ENCODE data around the gene CILP. TPM values are rescaled to one million over a fixed set of nuclear protein-coding genes. Genes with fewer than 3 reads are reported as not detected.
"Not testable (repeated sequence)": the region's sequence is repeated elsewhere in the genome, so short reads cannot be mapped to it uniquely, and the experiment has no call there.

The CILP gene
- polyA plus RNA-seq, 4 donors = 3.5 to 8.7 (median 4.3) TPM

DNA sequence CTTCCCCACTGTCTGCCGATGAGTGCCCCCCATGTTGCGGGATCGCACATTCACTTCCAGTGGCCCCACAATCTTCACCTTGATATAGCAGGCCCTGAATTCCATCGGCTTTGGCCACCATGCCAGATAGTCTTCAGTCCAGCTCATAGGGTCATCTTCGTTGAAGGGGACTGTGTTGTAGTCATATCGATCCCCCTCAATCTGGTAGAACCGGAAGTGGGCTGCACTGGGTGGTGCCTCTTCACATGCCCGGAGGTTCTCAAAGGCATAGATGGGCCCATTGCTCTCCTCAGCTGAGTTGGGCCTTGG lies 14.0 kb downstream of the CILP start:
- DNase-seq (ENCODE audit: low read depth in 4 of 4, low spot score in 3 of 4) = no peak

DNA sequence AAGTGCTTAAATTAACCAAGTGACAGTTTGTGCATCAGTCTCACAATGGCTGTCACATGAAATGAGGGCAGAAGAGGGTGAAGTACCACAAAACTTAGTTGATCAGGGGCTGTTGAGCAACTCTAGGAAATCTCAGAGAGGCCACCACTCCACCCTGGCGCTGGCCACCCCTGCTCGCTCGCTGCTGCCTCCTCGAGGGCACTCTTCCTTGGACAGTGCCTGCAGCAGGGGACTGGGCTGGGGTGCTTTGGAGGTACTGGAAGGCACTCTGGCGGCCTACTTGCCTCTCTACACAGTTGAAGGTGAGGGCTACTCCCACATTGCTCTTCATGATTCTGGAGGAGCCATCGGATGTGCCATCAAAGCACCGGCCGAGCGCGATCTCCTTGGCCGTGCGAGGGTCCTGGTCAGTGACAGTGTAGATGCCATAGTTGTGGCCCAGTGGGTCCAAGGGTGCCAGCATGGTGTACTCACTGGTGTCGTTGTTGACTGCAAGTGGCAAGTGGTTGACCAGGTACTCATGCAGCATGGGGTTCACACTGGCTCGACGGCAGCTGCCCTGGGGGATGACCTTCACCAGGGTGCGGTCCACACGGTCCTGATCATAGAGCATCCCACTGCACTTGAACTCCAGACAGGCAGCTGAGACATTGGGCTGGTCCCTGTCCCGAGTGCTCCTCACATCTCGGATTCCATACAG lies 14.5 kb downstream of the CILP start:
- DNase-seq (ENCODE audit: low read depth in 4 of 4, low spot score in 3 of 4) = no peak

DNA sequence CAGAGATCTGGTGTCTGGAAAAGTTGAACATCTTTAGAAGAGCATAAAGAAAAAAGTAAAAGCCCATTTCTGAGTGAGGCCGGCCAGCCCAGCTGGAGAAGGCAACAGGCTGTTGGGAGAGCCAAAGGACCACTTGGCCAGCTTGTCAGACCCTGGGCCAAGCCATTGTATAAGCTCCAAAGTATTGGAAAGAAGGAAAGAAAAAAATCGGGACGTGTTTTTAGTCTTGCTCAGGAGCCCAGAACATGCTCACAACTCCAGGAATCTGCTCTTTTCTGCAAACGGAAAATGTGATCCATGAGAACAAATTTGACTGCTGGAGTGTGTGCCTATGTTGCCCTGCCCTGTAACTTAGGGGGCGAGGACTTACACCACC lies 15.7 kb downstream of the CILP start:
- DNase-seq (ENCODE audit: low read depth in 4 of 4, low spot score in 3 of 4) = no peak

DNA sequence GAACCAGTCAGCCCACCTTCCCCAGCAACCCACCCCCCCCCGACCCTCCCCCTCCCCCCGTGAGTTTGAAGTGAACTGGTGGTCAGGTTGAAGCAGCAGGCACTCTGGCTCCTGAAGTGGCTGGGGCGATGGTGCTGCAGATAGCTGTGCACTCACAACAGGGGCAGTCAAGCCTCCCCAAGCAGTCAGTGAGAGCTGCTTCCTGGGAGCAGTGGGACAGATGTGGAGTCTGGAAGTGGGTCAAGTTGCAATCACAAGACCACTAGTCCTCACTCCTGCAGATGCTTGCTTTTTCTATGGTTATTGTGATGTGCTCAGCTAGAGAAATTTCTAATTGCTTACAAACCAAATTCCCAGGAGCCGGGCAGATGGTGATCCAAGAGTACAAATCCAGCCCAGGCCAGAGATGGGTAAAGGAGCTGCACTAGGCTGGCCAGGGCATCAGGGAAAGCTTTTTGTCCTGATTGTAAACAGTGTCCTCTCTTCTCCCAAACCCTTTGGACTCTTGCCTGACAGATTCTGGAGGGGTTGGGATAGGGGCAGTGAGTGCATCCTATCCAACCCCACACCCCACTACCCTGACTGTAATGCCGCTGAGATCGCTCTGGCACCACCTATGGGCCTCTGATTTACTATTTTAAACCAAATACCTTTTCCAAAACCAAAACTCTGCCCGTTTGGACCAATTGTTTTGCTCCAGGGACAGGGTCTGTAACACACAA lies 16.3 kb downstream of the CILP start:
- DNase-seq (ENCODE audit: low read depth in 4 of 4, low spot score in 3 of 4) = no peak

DNA sequence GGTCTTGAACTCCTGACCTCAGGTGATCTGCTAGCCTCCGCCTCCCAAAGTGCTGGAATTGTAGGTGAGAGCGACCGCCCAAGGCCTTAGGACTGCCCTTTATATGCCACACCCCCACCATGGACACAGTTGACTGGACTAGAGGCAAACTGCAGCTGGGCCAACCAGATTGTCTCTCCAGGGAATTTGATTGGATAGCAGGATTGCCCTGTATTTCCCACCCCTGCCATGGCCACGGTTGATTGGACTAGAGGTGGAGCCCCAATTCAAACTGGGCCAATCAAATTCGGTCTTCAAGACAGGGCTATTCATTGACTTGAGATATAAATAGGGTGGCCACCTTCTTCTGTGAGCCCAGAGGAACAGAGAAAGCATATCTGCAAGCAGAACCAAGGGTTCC lies 19.3 kb downstream of the CILP start:
- no peak for DNase-seq (ENCODE audit: low read depth in 4 of 4, low spot score in 3 of 4)

DNA sequence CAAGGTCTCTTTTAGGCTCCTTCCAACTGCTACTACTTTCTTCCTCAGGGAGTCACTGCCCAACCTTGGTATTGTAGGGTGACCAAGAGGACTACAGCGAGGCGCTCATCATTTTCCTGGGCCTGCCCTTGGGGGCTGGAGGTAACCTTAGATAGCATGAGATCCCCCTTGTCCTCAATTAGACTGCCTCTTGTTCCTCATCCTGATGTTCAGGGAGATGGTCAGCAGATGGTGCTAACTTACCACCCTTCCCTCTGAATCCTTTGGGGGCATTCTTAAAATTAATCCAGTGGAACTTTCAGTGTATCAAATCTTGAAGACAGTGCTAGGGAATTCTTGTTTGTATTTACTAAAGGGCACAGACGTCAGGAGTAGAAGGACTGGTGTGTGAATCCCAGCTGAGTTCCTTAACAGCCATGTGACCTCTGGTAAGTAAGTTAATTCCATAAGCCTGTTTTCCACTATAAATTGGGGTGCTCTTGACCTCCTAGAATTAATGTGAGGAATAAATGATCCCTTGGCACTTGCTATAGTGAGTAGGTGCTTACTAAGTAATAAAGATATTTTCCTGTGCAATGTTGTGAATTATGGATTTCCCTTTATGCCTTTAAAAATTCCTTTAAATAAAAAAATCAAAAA lies 22.1 kb downstream of the CILP start:
- peak in 1 of 4 donors; percentile 45 for DNase-seq (ENCODE audit: low read depth in 4 of 4, low spot score in 3 of 4)

DNA sequence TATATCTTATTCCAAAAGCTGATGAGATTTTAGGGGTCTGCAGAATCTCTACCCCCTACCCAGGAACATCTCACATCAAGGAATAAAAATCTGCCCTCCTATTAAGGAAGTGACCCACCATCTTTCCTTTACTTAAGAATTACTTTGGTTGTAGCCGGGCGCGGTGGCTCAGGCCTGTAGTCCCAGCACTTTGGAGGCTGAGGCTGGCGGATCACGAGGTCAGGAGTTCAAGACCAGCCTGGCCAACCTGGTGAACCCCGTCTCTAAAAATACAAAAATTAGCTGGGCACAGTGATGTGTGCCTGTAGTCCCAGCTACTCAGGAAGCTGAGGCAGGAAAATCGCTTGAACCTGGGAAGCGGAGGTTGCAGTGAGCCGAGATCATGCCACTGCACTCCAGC lies 22.8 kb downstream of the CILP start:
- DNase-seq (ENCODE audit: low read depth in 4 of 4, low spot score in 3 of 4) = not testable (repeated sequence)

DNA sequence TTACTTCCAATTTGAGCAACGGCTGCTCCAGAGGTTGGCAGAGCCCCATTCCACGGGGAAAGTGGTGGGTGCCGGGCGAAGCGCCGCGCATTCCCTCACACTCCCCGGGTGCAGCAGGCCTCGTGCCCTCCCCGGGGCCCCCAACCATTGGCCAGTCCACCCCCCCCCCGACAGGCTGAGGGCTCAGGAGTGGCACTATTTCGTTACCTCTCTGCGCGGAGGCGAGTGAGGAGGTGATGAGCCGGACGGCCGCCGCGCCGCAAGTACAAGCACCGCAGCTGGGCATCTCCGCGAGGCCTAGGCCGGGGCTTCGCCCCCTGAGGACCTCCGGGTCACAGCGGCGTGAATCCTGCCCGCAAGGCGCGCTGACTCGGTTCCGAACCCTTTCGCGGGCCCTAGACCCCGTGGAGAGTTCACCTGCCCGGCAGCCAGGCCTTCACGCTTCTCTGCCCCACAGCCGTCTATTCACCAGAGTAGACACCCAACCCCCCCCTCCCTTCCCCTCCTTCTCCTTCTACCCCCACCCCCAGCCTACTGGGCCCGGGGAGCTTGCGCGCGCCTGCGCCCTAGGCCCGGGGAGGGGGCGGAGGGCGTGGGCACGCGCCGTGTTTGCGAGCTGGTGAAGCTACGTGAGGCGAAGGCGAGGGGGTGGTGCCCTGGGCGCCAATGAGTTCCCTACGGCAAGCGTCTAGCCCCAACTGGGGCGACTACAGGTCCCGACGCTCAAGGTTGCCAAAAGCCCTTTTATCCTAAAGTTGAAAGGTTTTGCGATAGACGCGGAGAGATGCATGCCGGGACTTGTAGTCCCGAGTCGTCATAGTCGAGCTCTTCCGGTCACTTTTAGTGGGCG lies 26.2 kb downstream of the CILP start, which contains the start of gene CLPX:
CLPX (minus strand) TSS at position 475 of the 850 bp plus-strand sequence; CDS start at position 286, 189 bp downstream.
- peak; percentile 83 to 92 (median 88) for DNase-seq (ENCODE audit: low read depth in 4 of 4, low spot score in 3 of 4)

DNA sequence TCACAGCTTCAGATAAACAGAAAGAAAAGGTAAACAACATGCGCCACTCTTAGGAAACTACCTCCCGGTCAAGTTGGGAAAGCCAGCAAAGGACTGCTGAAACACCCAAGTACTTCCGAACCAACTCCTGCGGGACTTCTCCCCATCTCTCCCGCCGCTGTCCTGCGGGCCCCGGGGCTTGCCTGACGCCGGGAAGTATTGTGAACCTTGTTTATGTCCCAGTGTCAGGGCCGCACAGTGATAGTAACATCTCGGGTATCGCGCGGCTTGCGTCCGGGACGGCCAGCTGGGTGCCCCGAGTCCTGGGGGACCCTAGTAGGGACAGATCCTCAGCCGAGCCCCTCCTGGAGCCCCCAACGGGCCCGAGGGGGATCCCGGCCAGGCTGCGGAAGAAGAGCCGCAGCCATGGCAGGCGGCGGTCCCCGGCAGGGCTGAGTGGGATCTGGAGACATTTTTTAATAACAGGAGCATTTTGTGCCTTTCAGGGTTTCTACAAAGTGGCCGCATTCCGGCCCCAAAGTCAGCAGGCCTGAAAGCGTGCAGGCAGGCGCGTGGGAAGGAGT lies 26.9 kb downstream of the CILP start:
- DNase-seq (ENCODE audit: low read depth in 4 of 4, low spot score in 3 of 4) = peak in 2 of 4 donors; percentile 40 to 43

DNA sequence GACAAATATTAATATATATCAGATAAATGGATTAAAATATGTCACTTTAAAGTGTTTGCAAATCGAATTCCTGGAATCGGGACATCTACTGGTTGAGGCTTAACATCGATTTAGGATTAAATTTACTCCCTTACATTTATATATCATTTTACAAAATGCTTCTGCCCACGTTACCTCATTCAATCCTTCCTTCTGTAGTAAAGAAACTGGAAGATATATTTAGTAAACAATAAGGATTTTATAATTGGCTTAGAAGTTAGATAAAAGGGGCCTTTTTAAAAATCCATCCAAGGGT lies 27.5 kb downstream of the CILP start:
- DNase-seq (ENCODE audit: low read depth in 4 of 4, low spot score in 3 of 4) = no peak

DNA sequence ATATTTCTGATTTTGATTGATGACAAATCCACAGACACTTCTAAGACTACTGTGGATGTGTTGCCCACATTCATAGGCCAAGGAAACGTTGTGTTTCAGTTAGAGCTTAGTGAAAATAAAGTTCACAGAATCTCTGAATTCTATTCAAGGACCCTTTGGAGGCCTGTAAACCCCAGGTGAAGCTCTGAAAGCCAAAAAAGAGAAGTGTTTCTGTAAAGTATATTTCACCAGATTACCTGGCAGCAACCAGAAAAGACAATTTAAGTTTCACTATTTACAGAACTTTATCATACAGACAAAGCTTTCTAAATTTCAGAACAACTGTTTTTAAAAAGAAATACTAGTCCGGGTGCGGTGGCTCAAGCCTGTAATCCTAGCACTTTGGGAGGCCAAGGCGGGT lies 28.7 kb downstream of the CILP start:
- DNase-seq (ENCODE audit: low read depth in 4 of 4, low spot score in 3 of 4) = no peak

DNA sequence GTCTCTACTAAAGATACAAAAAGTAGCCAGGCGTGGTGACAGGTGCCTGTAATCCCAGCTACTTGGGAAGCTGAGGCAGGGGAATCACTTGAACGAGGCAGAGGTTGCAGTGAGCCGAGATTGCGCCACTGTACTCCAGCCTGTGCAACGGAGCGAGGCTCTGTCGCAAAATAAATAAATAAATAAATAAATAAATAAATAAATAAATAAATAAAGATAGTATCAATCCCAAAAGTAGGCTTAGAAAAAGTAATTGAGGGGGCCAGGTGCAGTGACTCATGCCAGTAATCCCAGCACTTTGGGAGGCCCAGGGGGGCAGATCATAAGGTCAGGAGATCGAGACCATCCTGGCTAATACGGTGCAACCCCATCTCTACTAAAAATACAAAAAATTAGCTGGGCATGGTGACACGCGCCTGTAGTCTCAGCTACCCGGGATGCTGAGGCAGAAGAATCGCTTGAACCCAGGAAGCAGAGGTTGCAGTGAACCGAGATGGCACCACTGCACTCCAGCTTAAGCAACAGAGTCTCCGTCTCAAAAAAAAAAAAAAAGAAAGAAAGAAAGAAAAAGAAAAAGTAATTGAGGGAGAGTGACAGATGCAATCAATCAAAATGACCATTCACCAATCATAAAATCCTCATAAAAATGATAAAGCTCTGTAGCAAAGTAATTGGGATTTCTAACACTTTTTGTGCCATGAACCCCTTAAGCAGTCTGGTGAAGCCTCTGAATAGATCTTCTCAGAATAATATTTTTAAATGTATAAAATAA lies 29.5 kb downstream of the CILP start:
- not testable (repeated sequence) for DNase-seq (ENCODE audit: low read depth in 4 of 4, low spot score in 3 of 4)

DNA sequence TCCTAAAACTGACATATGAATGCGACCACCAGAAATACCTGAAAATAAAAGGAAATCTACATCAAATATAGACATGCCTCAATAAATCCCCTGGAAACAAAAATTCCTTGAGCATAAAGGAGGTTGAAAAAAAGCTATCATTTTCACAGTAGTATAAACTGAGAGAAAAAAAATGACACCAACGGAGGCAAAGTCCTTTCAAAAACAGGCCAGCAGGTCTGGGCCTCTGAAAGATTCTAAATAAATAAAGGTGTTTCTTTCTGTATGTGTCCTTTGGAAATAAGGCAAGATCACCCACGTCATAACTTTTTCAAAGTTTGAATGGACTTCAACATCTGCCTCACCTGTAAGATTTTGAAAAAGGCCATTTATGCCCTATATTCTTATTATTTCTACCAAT lies 31.1 kb downstream of the CILP start:
- DNase-seq (ENCODE audit: low read depth in 4 of 4, low spot score in 3 of 4) = no peak

DNA sequence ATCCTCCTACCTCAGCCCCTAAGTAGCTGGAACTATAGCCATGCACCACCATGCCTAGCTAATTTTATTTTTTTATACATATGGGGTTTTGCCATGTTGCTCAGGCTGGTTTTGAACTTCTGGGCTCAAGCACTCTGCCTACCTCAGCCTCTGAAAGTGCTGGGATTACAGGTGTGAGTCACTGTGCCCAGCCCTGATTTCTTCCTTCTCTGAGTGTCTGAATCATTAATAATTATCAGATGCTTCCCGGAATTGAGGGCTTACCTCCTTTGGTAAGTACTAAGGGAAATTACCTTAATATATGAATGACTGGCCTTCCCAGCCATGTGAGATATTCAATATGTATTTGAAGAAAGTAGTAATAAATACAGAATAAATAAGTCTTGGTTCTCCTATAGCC lies 33.4 kb downstream of the CILP start:
- DNase-seq (ENCODE audit: low read depth in 4 of 4, low spot score in 3 of 4) = no peak

DNA sequence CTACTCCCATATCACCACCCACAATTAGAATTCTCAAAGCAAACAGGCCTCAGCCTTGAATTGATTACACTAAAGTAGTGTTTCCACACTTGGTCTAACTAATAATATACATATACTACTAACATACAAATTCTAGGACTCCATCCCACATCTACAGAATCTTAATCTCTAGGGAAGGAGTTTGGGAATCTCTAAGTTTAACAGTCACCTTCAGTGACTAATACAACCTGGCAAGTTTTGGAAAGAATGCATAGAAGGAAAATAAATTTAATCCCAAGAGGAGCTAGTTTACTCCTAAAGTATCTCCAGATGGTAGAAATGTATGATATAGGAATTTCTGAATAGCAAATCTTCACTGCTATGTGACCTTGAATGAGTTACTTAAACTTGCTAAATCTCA lies 35.2 kb downstream of the CILP start:
- DNase-seq (ENCODE audit: low read depth in 4 of 4, low spot score in 3 of 4) = no peak

DNA sequence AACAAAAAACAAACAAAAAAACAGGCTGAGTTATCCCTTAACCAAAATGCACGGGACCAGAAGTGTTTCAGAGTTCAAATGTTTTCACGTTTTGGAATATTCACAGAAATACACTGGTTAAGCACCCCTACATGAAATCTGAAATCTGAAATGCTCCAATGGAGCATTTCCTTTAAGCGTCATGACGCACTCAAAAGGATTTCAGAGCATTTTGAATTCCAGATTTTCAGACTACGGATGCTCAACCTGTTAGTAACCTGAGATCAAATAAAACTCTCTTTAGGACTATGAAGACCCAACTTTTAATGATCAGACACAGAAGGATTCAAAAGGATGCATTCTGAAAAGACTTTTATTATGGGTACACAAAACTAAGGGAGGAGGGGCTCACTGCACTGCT lies 35.8 kb downstream of the CILP start:
- DNase-seq (ENCODE audit: low read depth in 4 of 4, low spot score in 3 of 4) = no peak

DNA sequence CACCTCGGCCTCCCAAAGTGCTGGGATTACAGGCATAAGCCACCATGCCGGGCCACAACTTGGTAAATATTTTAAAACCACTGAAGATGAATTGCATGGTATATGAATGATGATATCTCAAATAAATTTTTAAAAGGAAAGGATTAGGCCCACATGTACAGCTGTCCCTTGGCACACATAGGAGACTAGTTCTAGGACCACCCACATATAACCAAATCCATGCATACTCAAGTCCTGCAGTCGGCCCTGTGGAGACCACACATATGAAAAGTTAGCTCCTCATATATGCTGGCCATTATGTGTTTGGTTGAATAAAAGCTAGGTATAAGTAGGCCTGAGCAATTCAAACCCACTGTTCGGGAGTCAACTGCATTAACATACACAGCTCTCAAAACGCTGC lies 36.8 kb downstream of the CILP start:
- no peak for DNase-seq (ENCODE audit: low read depth in 4 of 4, low spot score in 3 of 4)

DNA sequence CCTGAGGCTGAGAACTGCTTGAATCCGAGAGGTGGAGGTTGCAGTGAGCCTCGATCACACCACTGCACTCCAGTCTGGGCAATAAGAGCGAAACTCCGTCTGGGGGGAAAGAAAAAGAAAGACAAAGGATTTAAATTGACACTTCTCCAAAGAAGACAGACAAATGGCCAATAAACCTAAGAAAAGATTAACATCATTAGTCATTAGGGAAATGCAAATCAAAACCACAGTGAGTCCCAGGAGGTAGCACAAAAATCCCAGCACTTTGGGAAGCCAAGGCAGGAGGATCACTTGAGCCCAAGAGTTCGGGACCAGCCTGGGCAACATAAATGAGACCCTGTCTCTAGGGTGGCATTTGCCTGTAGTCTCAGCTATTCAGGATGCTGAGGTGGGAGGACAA lies 38.7 kb downstream of the CILP start:
- DNase-seq (ENCODE audit: low read depth in 4 of 4, low spot score in 3 of 4) = no peak

DNA sequence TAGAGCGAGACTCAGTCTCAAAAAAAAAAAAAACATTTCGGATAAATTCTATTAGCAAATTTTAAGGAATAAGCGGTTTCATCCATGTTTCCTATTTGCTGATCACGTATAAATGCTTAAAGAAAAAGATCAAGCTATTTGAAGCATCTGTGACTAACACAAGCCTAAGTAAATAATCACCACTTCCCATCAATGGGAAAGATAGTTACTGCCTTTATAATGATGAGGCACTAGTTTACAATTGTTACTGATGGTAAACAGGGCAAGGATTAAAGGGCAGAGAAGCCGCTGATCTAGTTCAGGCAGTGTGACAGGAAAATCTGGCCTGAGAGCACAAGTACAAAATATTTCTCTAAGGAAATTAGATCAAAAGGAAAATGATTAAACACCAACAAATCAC lies 39.8 kb downstream of the CILP start:
- DNase-seq (ENCODE audit: low read depth in 4 of 4, low spot score in 3 of 4) = no peak

DNA sequence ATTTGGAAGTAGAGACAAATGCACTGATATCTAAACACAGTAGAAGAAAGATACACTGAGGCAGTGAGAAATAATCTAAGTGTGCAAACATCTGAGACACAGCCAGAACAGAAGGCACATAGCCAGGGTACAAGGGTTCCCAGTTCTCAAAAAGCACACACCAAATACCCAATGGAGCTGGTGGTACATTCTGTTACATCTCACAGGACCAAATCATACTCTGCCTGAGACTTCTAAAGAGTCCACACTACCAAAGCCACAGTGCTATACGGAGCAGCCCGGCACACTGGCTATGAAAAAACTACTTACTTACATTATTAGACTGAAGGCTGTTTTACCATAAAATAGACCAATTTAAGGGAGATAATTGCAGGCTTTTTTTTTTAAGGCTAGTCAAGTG lies 45.4 kb downstream of the CILP start:
- DNase-seq (ENCODE audit: low read depth in 4 of 4, low spot score in 3 of 4) = no peak

Measured in left renal pelvis (tissue), 4 donors.